ENCODE results near the gene ETV7. TPM values are rescaled to one million over a fixed set of nuclear protein-coding genes. Genes with fewer than 3 reads are reported as not detected.

Gene ETV7
- polyA plus RNA-seq, 3 donors: 0.10 to 2.2 (median 1.5) TPM

GRCh38 chr6:36426622-36427021, 39.2 kb upstream of the ETV7 start:
- DNase-seq: no peak
- no peak overlapping the region for H3K27ac ChIP-seq (ENCODE audit: low read depth in 1 of 2, low read length in 2 of 2)
- TF ChIP-seq CTCF (IDR thresholded peaks at IDR 0.05): no peak
- peaks cover 14% of the 10 kb centered on the region for H3K4me1 Mint-ChIP-seq
- no peaks in the 10 kb centered on the region for H3K36me3 Mint-ChIP-seq
- no peak overlapping the region for H2AFZ ChIP-seq (ENCODE audit: insufficient read depth, low read depth, low read length, poor library complexity, severe bottlenecking)
- H3K27me3 Mint-ChIP-seq (ENCODE audit: low read depth in 3 of 3): peaks cover 0 to 4% (median 2%) of the 10 kb centered on the region in 3 donors
- no peaks in the 10 kb centered on the region for H3K79me2 ChIP-seq (ENCODE audit: insufficient read depth, low read length)
- no peaks in the 10 kb centered on the region for H3K36me3 ChIP-seq (replicated peaks in 1 of 2; ENCODE audit: control insufficient read depth in 1 of 2, insufficient read depth in 2 of 2, low read length in 2 of 2)
- H3K9me3 Mint-ChIP-seq: no peaks in the 10 kb centered on the region
- H3K4me1 ChIP-seq (ENCODE audit: control insufficient read depth in 1 of 2, insufficient read depth in 2 of 2, low read length in 2 of 2): peaks cover 9 to 11% of the 10 kb centered on the region in 2 donors
- H3K4me3 ChIP-seq (replicated peaks in 1 of 3; ENCODE audit: low read depth in 2 of 3, low read length in 3 of 3): no peak overlapping the region
- no peak overlapping the region for H3K4me2 ChIP-seq (replicated peaks; ENCODE audit: extremely low read depth, low read length, poor library complexity, severe bottlenecking)
- H3K9ac ChIP-seq (ENCODE audit: insufficient read depth, low read length, poor library complexity, severe bottlenecking): no peak overlapping the region
- no peaks in the 10 kb centered on the region for H4K20me1 ChIP-seq (ENCODE audit: insufficient read depth, low read length)
- no peaks in the 10 kb centered on the region for H3K27me3 ChIP-seq (ENCODE audit: control insufficient read depth in 2 of 2, insufficient read depth in 2 of 2, low read length in 2 of 2)
- H3K27ac Mint-ChIP-seq: no peak overlapping the region
- intact Hi-C loops (cut with micrococcal nuclease): no loop called here
- no peaks in the 10 kb centered on the region for H3K9me3 ChIP-seq (replicated peaks in 1 of 2; ENCODE audit: control insufficient read depth in 1 of 2, insufficient read depth in 1 of 2, low read length in 2 of 2)
- H3K4me3 Mint-ChIP-seq: no peak overlapping the region
- no CpG with 5 or more reads among the region's 3 CpGs for WGBS (ENCODE audit: insufficient coverage)

DNA sequence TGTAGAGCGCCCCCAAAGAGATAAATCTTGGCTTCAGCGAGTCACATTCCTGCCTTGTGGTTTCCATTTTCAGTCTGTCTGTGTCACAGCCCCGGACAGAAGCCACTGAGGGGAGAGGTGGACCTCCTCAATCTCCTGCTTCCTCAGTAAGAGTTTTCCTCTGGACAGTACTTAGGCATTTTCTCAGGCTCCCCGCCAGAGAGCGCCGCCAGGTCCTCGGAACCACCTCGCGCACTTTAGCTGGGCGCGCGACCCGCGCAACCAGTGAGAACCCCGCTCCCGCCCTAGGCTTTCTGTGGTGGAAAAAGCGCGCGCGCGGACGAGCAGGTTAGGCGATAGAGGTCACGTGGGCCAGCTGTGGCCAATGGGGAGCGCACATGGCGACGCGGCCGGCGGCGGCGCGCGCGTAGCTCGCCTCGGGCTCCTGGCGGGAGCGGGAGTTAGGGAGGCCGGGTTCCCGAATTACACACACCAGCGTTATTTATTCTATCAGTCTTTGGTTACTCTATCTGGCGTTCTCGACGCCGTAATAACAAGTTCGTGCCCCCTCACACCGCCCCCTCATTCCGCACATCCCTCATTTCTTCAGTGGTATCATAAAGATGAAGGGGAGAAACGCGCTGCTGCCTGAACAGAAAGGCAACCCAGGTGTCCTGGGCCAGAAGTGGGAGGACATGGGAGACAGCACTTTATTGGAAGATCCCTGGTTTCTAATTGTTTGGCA, 35.8 kb upstream of the ETV7 start:
- peak overlapping the region; percentile 93 for H2AFZ ChIP-seq (ENCODE audit: insufficient read depth, low read depth, low read length, poor library complexity, severe bottlenecking)
- peak overlapping the region; percentile 84 to 94 for H3K4me3 Mint-ChIP-seq
- H3K79me2 ChIP-seq (ENCODE audit: insufficient read depth, low read length): no peaks in the 10 kb centered on the region
- H3K36me3 Mint-ChIP-seq: no peaks in the 10 kb centered on the region
- H3K27me3 Mint-ChIP-seq (ENCODE audit: low read depth in 3 of 3): peaks cover 0 to 4% (median 2%) of the 10 kb centered on the region in 3 donors
- H3K9ac ChIP-seq (ENCODE audit: insufficient read depth, low read length, poor library complexity, severe bottlenecking): peak overlapping the region; percentile 56
- no peaks in the 10 kb centered on the region for H4K20me1 ChIP-seq (ENCODE audit: insufficient read depth, low read length)
- no peaks in the 10 kb centered on the region for H3K36me3 ChIP-seq (replicated peaks in 1 of 2; ENCODE audit: control insufficient read depth in 1 of 2, insufficient read depth in 2 of 2, low read length in 2 of 2)
- H3K27ac ChIP-seq (ENCODE audit: low read depth in 1 of 2, low read length in 2 of 2): peak overlapping the region; percentile 25 to 80
- H3K9me3 Mint-ChIP-seq: no peaks in the 10 kb centered on the region
- intact Hi-C loops (cut with micrococcal nuclease): loop anchor here in 1 of 2 donors (5.0 kb wide), 1 partner anchor 69 kb away; no protein-coding TSS in a partner anchor
- H3K4me1 ChIP-seq (ENCODE audit: control insufficient read depth in 1 of 2, insufficient read depth in 2 of 2, low read length in 2 of 2): peaks cover 25 to 28% of the 10 kb centered on the region in 2 donors
- H3K9me3 ChIP-seq (replicated peaks in 1 of 2; ENCODE audit: control insufficient read depth in 1 of 2, insufficient read depth in 1 of 2, low read length in 2 of 2): no peaks in the 10 kb centered on the region
- H3K4me3 ChIP-seq (replicated peaks in 1 of 3; ENCODE audit: low read depth in 2 of 3, low read length in 3 of 3): peak overlapping the region; percentile 55 to 91 (median 82)
- peak overlapping the region; percentile 79 to 94 (median 88) for H3K27ac Mint-ChIP-seq
- peak; percentile 97 to 98 (median 98) for DNase-seq
- peak; percentile 79 for TF ChIP-seq CTCF (IDR thresholded peaks at IDR 0.05)
- peak overlapping the region; percentile 85 for H3K4me2 ChIP-seq (replicated peaks; ENCODE audit: extremely low read depth, low read length, poor library complexity, severe bottlenecking)
- peaks cover 34% of the 10 kb centered on the region for H3K4me1 Mint-ChIP-seq
- no peaks in the 10 kb centered on the region for H3K27me3 ChIP-seq (ENCODE audit: control insufficient read depth in 2 of 2, insufficient read depth in 2 of 2, low read length in 2 of 2)
- 0% methylated on average over 37 of the region's 51 CpGs for WGBS (ENCODE audit: insufficient coverage)

Measured in CD14-positive monocyte (primary cell).